Adrenal gland (tissue), 12 donors: ENCODE results near the gene RAB12. TPM values are rescaled to one million over a fixed set of nuclear protein-coding genes. Genes with fewer than 3 reads are reported as not detected.

Experiments
- DNase-seq, 7 donors: peaks; one replicate each; pipeline ENCODE4 v3.0.0-alpha.2; 2019 to 2020
- H3K27ac ChIP-seq, 5 donors: fragments of 200-600 bp; sonication (generic) in 4 of 5; 1 replicate in 3 of 5; 2 replicates in 2 of 5; pipeline versions ENCODE4 v1.5.1 to v1.8.0; 2016 to 2020; ENCODE audit warnings: mild to moderate bottlenecking in 1 of 5
- H3K27me3 ChIP-seq: fragments of 200-600 bp; 2 replicates; pipeline ENCODE4 v1.8.0; 2021
- H3K36me3 ChIP-seq, 2 donors: fragments of 200-600 bp; replicated peaks in 1 of 2; 1 replicate in 1 of 2; 2 replicates in 1 of 2; pipeline versions ENCODE4 v1.5.1 to v1.8.0; 2018 to 2022
- H3K4me1 ChIP-seq, 2 donors: fragments of 200-600 bp; replicated peaks in 1 of 2; 1 replicate in 1 of 2; 2 replicates in 1 of 2; pipeline versions ENCODE4 v1.5.1 to v1.8.0; 2018 to 2021
- H3K4me3 ChIP-seq, 4 donors: fragments of 200-600 bp; sonication (generic) in 3 of 4; one replicate each; pipeline ENCODE4 v1.5.1; 2016 to 2018
- H3K9me3 ChIP-seq, 3 donors: fragments of 200-600 bp; sonication (generic) in 1 of 3; replicated peaks in 1 of 3; 1 replicate in 2 of 3; 2 replicates in 1 of 3; pipeline versions ENCODE4 v1.5.1 to v1.8.0; 2016 to 2021
- POLR2A ChIP-seq, 2 donors: fragments of 450-650 bp; IDR thresholded peaks; one replicate each; pipeline ENCODE4 v1.6.1; 2017; ENCODE audit warnings: antibody characterized with exemption in 2 of 2, mild to moderate bottlenecking in 2 of 2, moderate library complexity in 1 of 2
- WGBS, 4 donors: extraction: QIAGEN DNeasy Blood & Tissue Kit in 2 of 4; methylation state at CpG; one replicate each; pipeline versions ENCODE4 v1.1.5 to v1.1.7; 2013 to 2017; 5-methylcytosine and 5-hydroxymethylcytosine counted together
- intact Hi-C, 2 donors: fragments of 100-400 bp; cut with DNase I; formaldehyde crosslinking; loops; one replicate each; pipeline versions ENCODE4 v1.14.1 to v1.15.0; 2022 to 2023
- polyA plus RNA-seq, 3 donors: library from polyadenylated mRNA; stranded (reverse); fragments of 200-250 nt in 2 of 3; fragments of 350-450 nt in 1 of 3; fragmentation: Illumina TruSeq in 1 of 3; extraction: RNeasy Lipid Tissue Mini Kit (QIAGEN cat#74804) in 1 of 3; gene quantifications; one replicate each; pipeline ENCODE4 v1.2.3, GENCODE V29; 2013 to 2014
- total RNA-seq, 9 donors: library from RNA; depleted of rRNA in 4 of 9; stranded (reverse); fragments of >200 nt in 4 of 9; fragments of 120-200 nt in 1 of 9; fragmentation: NEBNext Ultra II Directional in 1 of 9; extraction: Animal tissue kit (Norgen Biotek cat#: 25700) in 1 of 9; gene quantifications; one replicate each; pipeline versions ENCODE4 v1.1.0 to v1.2.4, GENCODE V29; 2013 to 2023
- TF ChIP-seq, protein P1 (sequence below), 6 experiments: fragments of 450-650 bp in 4 of 6; fragments of 200-600 bp in 2 of 6; sonication (generic) in 1 of 6; IDR thresholded peaks; 1 replicate in 5 of 6; 2 replicates in 1 of 6; pipeline versions ENCODE4 v1.5.1 to v1.8.0; 2016 to 2021; ENCODE audit warnings: antibody characterized with exemption in 6 of 6, mild to moderate bottlenecking in 2 of 6, moderate library complexity in 1 of 6
- donor health status: healthy with polysubstance abuse.
- donor health status: Bipolar disorder and iron deficiency.
- donor health status: DM: yes; HTN: yes; CAD: no.
- donor health status: DM: no; HTN: no; CAD: no.
- donor health status: DM: no; HTN: no; CAD: no.
- donor health status: DM: yes; HTN: yes; CAD: no.

Gene RAB12
- total and polyA plus RNA-seq, 12 donors: 19.9 to 54.2 (median 37.8) TPM

DNA sequence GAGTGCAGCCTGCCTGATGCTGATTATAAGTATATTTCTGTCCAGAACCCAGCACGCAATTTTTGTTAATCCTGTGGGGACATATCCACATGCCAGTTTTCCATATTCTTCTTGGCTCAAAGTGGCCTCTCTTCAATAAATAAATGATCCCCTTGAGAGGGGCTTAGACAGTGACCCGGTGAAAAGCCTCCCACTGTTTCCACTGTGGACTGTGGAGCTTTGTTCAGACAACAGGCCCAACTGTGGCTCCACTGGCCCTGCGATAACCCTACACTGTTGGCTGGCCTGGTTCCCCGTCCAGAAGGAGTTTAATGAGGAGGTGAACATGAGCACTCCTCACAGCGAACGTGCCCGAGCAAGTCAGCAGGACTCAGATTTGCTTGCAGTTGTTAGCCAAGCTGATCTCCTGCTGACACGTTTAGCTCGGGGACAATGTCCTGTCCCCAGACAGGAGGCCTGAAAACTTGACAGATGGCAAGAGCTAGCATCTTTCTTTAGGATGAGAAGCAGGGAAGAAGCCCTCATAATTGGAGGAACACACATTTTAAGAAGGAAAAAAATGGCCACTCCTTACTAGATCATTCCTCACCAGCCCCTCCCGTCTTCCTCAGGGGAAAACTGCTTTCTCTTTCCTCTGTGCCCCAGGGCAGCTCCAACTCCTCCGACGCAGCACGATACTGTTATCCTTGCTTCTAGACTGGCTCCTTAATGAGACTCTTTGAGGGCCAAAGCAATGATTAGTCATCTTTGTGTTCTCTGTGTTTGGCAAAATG is 76.1 kb downstream of the RAB12 start:
- Histone ChIP-seq H3K27ac (no peak overlapping the region), H3K4me3 (no peak overlapping the region), H3K4me1 (no peaks in the 10 kb centered on the region), H3K9me3 (no peaks in the 10 kb centered on the region), H3K36me3 (no peaks in the 10 kb centered on the region), H3K27me3 (no peaks in the 10 kb centered on the region)
- 74 to 88% (median 79%) methylated on average over 12 to 13 of the region's 13 CpGs for WGBS, 4 donors
- intact Hi-C loops: no loop called here
- TF ChIP-seq, protein P1, sequence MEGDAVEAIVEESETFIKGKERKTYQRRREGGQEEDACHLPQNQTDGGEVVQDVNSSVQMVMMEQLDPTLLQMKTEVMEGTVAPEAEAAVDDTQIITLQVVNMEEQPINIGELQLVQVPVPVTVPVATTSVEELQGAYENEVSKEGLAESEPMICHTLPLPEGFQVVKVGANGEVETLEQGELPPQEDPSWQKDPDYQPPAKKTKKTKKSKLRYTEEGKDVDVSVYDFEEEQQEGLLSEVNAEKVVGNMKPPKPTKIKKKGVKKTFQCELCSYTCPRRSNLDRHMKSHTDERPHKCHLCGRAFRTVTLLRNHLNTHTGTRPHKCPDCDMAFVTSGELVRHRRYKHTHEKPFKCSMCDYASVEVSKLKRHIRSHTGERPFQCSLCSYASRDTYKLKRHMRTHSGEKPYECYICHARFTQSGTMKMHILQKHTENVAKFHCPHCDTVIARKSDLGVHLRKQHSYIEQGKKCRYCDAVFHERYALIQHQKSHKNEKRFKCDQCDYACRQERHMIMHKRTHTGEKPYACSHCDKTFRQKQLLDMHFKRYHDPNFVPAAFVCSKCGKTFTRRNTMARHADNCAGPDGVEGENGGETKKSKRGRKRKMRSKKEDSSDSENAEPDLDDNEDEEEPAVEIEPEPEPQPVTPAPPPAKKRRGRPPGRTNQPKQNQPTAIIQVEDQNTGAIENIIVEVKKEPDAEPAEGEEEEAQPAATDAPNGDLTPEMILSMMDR (IDR thresholded peaks at IDR 0.05): no peak
- TF ChIP-seq POLR2A (IDR thresholded peaks at IDR 0.05): no peak
- peak in 1 of 7 donors; percentile 4 for DNase-seq

DNA sequence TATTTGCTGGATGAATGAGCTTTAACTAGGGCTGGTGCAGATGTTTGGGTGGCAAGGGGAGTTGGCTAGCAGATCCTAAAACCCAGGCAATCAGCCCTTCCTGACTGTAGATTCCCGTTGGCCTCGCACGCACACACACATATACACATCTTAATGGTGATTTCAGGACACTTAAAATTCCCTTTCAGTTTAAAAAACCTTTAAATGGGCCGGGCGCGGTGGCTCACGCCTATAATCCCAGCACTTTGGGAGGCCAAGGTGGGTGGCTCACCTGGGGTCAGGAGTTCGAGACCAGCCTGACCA is 76.6 kb downstream of the RAB12 start:
- no peaks in the 10 kb centered on the region for H3K9me3 ChIP-seq
- no peaks in the 10 kb centered on the region for H3K27me3 ChIP-seq
- WGBS, 4 donors: 83 to 97% (median 90%) methylated on average over 7 to 8 of the region's 8 CpGs
- H3K4me3 ChIP-seq: no peak overlapping the region
- H3K27ac ChIP-seq: no peak overlapping the region
- no peak for TF ChIP-seq POLR2A (IDR thresholded peaks at IDR 0.05)
- TF ChIP-seq, protein P1 (IDR thresholded peaks at IDR 0.05): no peak
- no peaks in the 10 kb centered on the region for H3K36me3 ChIP-seq
- no peaks in the 10 kb centered on the region for H3K4me1 ChIP-seq
- intact Hi-C loops: no loop called here
- peak in 1 of 7 donors; percentile 1 for DNase-seq

DNA sequence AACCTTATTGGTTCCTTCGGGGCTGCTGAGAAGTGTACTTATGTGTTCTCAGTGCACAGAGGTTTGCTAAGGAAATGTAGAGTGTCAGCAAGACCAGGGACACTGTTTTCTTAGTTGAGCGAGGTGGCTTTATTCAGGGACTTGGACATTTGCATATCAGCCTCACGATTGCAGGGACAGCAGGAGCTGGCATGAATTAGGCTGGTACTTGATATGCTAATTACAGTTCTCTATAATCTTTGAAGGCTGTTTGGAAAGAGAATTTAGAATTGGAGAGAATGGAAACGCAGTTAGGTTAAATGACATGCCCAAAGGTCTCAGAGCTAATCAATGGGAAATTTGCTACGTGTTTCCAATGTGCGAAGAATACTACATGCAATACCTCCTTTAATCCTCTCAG is 77.4 kb downstream of the RAB12 start:
- H3K9me3 ChIP-seq: no peaks in the 10 kb centered on the region
- 67 to 84% (median 74%) methylated on average over 6 of the region's 6 CpGs for WGBS, 4 donors
- no peaks in the 10 kb centered on the region for H3K36me3 ChIP-seq
- H3K4me3 ChIP-seq: no peak overlapping the region
- no peaks in the 10 kb centered on the region for H3K27me3 ChIP-seq
- H3K27ac ChIP-seq: no peak overlapping the region
- TF ChIP-seq, protein P1 (IDR thresholded peaks at IDR 0.05): no peak
- TF ChIP-seq POLR2A (IDR thresholded peaks at IDR 0.05): no peak
- no peaks in the 10 kb centered on the region for H3K4me1 ChIP-seq
- no peak for DNase-seq
- intact Hi-C loops: no loop called here

DNA sequence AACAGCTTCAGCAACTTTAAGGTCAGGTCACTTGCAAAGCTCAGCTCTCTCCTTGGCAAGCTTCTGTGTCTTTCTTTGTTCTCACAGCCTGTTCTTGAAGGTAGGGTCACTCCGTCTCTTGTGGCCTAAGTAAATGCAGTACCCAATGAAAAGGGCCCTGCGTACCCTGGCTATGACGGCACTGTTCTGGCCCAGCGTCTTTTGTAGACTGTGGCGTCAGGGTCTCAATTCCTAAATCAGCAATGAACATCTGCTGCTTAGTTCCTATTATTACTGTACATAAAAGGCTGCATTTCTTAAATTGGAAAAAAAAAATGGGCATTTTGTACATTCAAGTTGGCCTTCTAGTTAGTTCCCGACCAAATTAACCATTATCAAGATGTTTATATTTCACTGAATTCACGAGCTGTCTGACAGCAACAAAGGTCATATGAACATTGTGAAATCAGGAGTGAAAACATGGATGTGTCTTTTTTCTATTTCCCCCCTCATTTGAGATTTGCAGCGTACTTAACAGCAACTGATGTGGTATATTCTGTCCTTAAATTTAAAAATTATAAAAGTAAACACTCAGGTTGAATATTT is 79.1 kb downstream of the RAB12 start:
- Histone ChIP-seq H3K27ac (no peak overlapping the region), H3K27me3 (no peaks in the 10 kb centered on the region), H3K36me3 (no peaks in the 10 kb centered on the region), H3K4me3 (no peak overlapping the region), H3K4me1 (no peaks in the 10 kb centered on the region), H3K9me3 (no peaks in the 10 kb centered on the region)
- TF ChIP-seq, protein P1 (IDR thresholded peaks at IDR 0.05): no peak
- no peak for TF ChIP-seq POLR2A (IDR thresholded peaks at IDR 0.05)
- 76 to 84% (median 79%) methylated on average over 8 of the region's 8 CpGs for WGBS, 4 donors
- peak in 1 of 7 donors; percentile 3 for DNase-seq
- intact Hi-C loops: no loop called here
